ENCODE measurements around the gene BRINP3.
"Not testable (repeated sequence)": the region's sequence is repeated elsewhere in the genome, so short reads cannot be mapped to it uniquely, and the experiment has no call there.

BRINP3 gene

GRCh38 chr1:190175320-190175719 lies 302.3 kb downstream of the BRINP3 start:
- no peak for DNase-seq

GRCh38 chr1:190172651-190173430 lies 304.8 kb downstream of the BRINP3 start:
- DNase-seq: no peak

- no peak for DNase-seq
Measured at GRCh38 chr1:190170321-190170720, 307.3 kb downstream of the BRINP3 start.

GRCh38 chr1:190169311-190170067 lies 308.2 kb downstream of the BRINP3 start:
- DNase-seq: no peak

GRCh38 chr1:190168893-190169280 lies 308.8 kb downstream of the BRINP3 start:
- DNase-seq: no peak

- DNase-seq: no peak
Measured at GRCh38 chr1:190168116-190168892, 309.4 kb downstream of the BRINP3 start.

GRCh38 chr1:190159146-190159545 lies 318.5 kb downstream of the BRINP3 start:
- no peak for DNase-seq

- DNase-seq: no peak
Measured at GRCh38 chr1:190154744-190155143, 322.9 kb downstream of the BRINP3 start.

GRCh38 chr1:190147616-190148015 lies 330.0 kb downstream of the BRINP3 start:
- no peak for DNase-seq

GRCh38 chr1:190144650-190145049 lies 333.0 kb downstream of the BRINP3 start:
- no peak for DNase-seq

GRCh38 chr1:190140644-190141043 lies 337.0 kb downstream of the BRINP3 start:
- DNase-seq: no peak

GRCh38 chr1:190138702-190139101 lies 339.0 kb downstream of the BRINP3 start:
- DNase-seq: no peak

- no peak for DNase-seq
Measured at GRCh38 chr1:190138266-190138665, 339.4 kb downstream of the BRINP3 start.

- no peak for DNase-seq
Measured at GRCh38 chr1:190129366-190129765, 348.3 kb downstream of the BRINP3 start.

- no peak for DNase-seq
Measured at GRCh38 chr1:190126728-190127127, 350.9 kb downstream of the BRINP3 start.

GRCh38 chr1:190124068-190124467 lies 353.6 kb downstream of the BRINP3 start:
- DNase-seq: no peak

- DNase-seq: not testable (repeated sequence)
Measured at GRCh38 chr1:190120564-190120963, 357.1 kb downstream of the BRINP3 start.

GRCh38 chr1:190119683-190120082 lies 358.0 kb downstream of the BRINP3 start:
- DNase-seq: no peak

- no peak for DNase-seq
Measured at GRCh38 chr1:190116921-190117320, 360.7 kb downstream of the BRINP3 start.

- no peak for DNase-seq
Measured at GRCh38 chr1:190104961-190105360, 372.7 kb downstream of the BRINP3 start.

GRCh38 chr1:190102757-190103326 lies 374.8 kb downstream of the BRINP3 start:
- DNase-seq: no peak

- DNase-seq: no peak
Measured at GRCh38 chr1:190101756-190102155, 375.9 kb downstream of the BRINP3 start.

- DNase-seq: no peak
Measured at GRCh38 chr1:190098756-190099155, 378.9 kb downstream of the BRINP3 start.

Measured in NCI-H774 (cell line).